GM21723 (cell line): ENCODE data around the gene LAG3.
A peak's percentile ranks its signal among the peaks of the same experiment; 100 is the strongest.
"Not testable (repeated sequence)": the region's sequence is repeated elsewhere in the genome, so short reads cannot be mapped to it uniquely, and the experiment has no call there.

Experiments used
- ATAC-seq: cut with Tn5 transposase; IDR thresholded peaks from one replicate; pipeline ENCODE4 v1.9.1; 2021; ENCODE audit warnings: mild to moderate bottlenecking, moderate library complexity; ENCODE audit not compliant: unreplicated experiment

The LAG3 gene

DNA sequence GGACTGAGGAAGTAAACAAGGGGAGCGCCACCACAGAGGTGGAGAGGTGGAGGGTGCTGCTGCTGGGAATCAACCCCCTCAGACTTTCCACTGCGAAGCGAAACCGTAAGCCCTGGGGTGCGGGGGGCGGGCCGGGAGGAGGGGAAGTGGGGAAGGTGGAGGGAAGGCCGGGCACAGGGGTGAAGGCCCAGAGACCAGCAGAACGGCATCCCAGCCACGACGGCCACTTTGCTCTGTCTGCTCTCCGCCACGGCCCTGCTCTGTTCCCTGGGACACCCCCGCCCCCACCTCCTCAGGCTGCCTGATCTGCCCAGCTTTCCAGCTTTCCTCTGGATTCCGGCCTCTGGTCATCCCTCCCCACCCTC, at the start of gene LAG3:
Gene LAG3, plus strand, starts transcription at position 190 of the 365 bp plus-strand sequence. CDS start 333 bp downstream, outside the sequence.
- no peak for ATAC-seq

- no peak for ATAC-seq
Measured at GRCh38 chr12:6722863-6723262, 49.5 kb upstream of the LAG3 start.

DNA sequence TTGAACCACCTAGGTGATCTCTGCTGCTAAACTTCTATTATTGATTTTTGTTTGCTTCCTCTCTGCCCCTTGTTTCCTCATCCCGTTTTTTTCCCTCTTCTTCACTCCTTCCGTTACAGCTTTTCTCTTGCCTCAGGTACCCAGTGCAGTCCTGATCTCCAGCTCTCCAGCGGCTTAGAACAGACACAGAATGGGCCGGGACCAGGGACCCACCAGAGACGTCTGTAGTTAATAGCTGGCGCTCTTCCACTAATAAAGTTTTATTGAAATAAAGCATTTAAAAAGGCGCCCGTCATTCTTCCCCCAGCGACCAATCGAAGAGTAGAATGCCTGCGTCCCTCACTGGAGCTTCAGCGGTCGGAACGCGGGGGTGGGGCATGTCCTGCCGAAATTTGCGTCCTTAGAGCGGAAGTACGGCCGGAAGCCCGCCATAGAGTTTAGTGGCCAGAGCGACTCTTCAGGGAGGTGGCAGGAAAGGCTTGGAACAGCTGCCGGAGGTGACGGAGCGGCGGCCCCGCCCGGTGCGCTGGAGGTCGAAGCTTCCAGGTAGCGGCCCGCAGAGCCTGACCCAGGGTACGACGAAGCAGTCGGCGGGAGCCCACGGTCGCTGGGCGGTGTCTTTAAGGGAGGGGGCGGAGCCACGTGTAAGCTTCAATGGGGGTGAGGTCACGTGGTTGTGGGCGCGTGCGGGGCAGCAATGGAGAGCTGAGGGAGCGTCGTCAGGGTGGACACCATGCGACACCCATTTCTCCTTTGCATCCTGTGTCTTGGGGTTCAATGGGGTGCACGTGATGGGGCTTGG, 48.5 kb upstream of the LAG3 start, which contains the start of gene COPS7A:
Gene COPS7A, plus strand, starts transcription at position 440 of the 802 bp plus-strand sequence. CDS start 611 bp downstream, outside the sequence.
- peak; percentile 93 for ATAC-seq

- ATAC-seq, result peak; percentile 31
Measured at GRCh38 chr12:6724409-6724797, 47.9 kb upstream of the LAG3 start.

DNA sequence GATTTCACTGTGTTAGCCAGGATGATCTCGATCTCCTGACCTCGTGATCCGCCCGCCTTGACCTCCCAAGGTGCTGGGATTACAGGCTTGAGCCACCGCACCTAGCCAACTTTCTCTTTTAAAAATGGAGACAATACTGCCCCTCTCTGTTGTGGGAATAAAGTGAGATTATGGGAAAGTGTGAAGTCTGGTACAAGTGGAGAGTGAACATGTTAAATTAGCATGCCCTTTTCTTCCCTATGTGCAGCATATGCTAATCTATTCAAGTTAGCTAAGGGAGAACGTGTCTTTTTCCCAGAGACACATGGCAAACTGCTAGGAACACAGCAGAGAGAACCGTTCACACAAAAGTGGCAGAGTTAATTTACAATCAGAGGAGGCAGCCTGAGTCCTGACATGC, 47.0 kb upstream of the LAG3 start:
- no peak for ATAC-seq

GRCh38 chr12:6729186-6729585, 43.1 kb upstream of the LAG3 start:
- ATAC-seq, result no peak

DNA sequence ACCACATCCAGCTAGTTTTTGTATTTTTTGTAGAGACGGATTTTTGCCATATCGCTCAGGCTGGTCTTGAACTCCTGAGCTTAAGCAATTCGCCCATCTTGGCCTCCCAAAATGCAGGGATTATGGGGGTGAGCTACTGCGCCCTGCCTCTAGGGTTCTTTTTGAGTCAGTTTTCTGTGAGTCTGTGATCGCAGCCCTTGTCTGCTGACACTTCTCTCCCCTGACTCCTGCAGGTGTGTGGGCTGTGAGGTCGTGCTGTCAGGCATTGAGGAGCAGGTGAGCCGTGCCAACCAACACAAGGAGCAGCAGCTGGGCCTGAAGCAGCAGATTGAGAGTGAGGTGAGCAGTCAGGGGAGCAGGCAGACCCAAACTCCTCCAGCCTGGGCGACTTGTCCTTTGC, 42.2 kb upstream of the LAG3 start:
- no peak for ATAC-seq

DNA sequence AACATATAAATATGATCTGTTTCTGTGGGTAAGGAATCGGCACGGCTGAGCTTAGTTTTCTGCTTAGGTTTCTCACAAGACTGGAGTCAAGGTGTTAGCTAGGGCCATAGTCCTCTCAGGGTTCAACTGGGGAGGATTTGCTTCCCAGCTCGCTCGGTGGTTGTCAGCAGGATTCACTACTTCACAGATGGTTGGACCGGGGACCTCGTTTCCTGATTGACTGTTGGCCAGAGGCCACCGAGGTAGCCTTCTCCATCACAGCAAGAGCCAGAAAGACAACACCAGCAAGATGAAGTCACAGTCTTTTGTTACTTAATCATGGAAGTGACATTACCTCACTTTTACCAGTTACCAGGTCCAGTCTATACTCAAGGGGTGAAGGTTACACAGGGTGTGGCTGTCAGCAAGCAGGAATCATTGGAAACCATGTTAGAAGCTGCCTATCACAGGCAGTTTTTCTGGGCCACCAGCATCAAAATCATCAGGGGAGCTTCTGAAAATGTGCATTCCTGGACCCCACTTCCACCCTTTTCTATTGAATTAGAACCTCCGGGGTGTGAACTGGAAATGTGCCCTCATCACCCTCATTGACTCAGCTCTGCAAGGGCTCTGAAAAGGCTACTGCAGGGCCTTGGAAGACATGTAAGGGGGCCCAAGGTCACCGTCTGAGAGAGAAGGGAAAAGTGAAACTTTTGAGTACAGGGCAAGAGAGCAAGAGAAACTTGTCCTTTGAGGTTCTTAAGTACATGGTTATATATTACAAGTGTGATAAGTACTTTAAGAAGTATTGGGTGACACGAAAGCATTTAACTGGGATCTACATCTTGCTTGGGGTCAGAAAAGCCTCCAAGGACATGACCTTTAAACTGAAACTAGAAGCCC, 37.6 kb upstream of the LAG3 start:
- ATAC-seq, result no peak

DNA sequence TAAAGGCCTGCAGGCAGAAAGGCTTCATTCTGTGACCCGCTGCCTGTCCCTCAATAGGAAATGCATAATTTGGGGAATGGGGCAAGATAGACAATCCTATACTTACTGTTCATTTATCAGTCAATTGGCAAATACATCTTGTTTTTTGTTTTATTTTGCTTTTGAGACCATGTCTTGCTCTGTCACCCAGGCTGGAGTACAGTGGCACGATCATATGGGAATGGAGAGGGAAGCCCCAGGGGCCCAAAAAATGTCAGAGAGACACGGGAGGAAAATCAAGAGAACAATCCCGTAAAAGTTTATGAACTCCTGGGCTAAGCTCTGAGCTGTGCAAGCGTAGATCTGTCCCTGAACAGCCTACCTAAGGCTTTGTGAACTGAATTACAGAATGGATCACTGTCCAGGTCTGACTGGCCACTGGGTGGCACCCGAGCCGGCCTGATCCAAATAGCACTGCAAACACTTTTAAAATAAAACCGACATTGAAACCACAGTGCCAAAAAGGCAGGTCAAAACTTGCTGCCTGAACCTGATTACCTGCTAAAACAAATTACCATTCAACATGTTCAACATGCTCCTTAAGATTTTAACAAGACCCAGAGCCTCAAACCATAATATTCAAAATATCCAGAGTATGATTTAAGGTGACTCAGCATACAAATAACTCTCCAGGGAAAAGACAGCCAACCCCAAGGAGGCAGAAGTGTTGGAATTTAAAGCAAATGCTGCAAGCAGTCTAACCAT, 36.7 kb upstream of the LAG3 start:
- no peak for ATAC-seq

GRCh38 chr12:6736754-6737153, 35.6 kb upstream of the LAG3 start:
- no peak for ATAC-seq

DNA sequence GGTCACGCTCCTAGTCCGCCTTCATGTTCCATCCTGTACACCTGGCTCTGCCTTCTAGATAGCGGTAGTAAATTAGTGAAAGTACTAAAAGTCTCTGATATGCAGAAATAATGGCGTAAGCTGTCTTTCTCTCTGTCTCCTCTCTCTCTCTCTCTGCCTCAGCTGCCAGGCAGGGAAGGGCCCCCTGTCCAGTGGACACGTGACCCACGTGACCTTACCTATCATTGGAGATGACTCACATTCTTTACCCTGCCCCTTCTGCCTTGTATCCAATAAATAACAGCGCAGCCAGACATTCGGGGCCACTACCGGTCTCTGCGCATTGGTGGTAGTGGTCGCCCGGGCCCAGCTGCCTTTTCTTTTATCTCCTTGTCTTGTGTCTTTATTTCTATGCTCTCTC, 30.2 kb upstream of the LAG3 start:
- not testable (repeated sequence) for ATAC-seq

- ATAC-seq, result no peak
Measured at GRCh38 chr12:6742834-6743233, 29.5 kb upstream of the LAG3 start.

DNA sequence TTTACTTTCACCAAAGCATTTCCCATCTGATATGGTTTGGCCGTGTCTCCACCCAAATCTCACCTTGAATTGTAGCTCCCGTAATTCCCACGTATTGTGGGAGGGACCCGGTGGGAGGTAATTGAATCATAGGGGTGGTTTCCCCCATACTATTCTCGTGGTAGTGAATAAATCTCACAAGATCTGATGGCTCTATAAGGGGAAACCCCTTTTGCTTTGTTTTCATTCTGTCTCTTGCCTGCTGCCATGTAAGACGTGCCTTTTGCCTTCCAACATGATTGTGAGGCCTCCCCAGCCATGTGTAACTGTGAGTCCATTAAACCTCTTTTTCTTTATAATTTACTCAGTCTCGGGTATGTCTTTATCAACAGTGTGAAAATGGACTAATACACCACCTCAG, 29.0 kb upstream of the LAG3 start:
- not testable (repeated sequence) for ATAC-seq

GRCh38 chr12:6745741-6746525, 26.4 kb upstream of the LAG3 start:
- no peak for ATAC-seq

DNA sequence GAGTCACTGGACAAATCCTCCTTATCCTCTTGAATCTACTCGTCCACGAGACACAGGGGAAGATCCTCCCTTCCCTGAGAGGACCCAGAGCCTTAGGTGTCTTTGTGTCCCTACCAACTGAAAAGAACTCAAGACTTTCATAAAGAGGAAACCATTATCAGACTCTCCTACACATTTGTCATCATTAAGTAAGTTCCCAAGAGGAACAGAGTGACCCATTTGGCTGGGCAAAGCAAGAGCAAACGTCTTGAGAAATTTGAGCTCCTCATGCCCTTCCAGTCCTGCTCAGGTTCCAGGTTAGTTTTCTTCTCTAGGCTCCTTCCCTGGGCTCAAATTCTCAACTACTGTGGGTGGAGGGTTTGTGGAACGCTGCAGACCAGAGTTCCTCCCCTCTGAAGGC, 25.1 kb upstream of the LAG3 start:
- ATAC-seq, result no peak

DNA sequence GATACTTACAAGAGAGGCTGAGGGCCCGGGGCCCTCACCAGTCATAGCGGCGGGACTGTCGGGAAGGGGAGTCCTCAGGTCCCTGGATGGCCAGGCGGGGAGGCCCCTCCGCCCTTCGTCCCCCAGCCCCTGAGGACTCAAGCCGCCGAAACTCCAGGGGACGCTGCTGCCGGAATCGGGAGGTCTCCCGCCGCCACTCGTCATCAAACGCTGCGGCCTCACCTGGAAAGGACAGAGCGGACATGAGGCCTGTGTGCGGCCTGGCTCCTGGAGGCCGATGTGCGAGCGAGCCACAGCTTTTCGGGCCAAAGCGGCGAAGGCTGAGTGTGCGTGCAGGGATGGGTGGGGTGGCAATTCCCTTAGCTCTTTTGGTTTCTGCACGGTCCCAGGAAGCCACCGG, 23.6 kb upstream of the LAG3 start:
- no peak for ATAC-seq

DNA sequence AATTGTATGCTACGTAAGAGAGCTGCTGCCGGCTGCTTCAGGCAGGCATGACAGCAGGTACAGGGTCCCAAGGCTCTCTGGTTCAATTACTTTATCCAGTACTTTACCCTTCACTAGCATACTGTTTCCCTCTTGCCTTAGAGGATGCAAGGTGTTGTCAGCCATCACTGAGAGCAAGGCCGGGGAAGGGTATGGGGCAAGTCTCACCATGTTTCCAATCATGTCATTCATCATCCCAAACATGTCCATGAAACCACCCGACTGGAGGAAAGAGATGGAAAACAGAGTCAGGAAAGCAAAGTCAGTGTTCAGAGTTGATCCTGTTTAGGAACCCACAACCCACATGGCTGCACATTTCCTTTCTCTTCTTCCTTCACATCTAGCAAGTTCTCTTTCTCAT, 21.8 kb upstream of the LAG3 start:
- ATAC-seq, result no peak

DNA sequence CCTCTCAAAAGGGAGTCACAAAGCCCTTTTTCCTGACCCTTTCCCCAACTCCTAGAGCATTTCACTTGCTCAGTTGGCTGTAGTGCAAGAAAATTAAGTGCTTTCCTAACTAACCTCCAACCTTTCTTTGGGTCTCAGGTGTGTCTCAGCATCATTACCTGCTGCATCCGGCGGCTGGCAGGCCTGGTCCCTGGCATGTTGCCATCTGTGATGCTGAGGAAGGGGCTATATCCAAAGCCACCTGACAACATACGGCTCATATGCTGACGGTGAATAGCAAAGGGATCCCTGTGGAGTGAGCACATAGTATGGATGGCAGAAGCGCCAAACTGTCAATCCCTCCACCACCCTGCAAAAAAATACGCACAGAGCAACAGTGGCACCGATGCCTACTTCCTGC, 20.6 kb upstream of the LAG3 start:
- ATAC-seq, result no peak

GRCh38 chr12:6752167-6752920, 20.0 kb upstream of the LAG3 start:
- peak; percentile 2 for ATAC-seq
